GM19468 (cell line): ENCODE data around the gene CPN2.

Experiments
- ATAC-seq: cut with Tn5 transposase; IDR thresholded peaks from one replicate; pipeline ENCODE4 v1.9.1; 2021; ENCODE audit warnings: mild to moderate bottlenecking, moderate library complexity, moderate number of reproducible peaks; ENCODE audit not compliant: unreplicated experiment; ENCODE audit errors: extremely low read depth

The CPN2 gene

GRCh38 chr3:194316918-194317317, 34.2 kb downstream of the CPN2 start:
- ATAC-seq, result no peak

GRCh38 chr3:194315965-194316361, 35.2 kb downstream of the CPN2 start:
- no peak for ATAC-seq

GRCh38 chr3:194315088-194315964, 35.8 kb downstream of the CPN2 start:
- peak; percentile 90 for ATAC-seq

DNA sequence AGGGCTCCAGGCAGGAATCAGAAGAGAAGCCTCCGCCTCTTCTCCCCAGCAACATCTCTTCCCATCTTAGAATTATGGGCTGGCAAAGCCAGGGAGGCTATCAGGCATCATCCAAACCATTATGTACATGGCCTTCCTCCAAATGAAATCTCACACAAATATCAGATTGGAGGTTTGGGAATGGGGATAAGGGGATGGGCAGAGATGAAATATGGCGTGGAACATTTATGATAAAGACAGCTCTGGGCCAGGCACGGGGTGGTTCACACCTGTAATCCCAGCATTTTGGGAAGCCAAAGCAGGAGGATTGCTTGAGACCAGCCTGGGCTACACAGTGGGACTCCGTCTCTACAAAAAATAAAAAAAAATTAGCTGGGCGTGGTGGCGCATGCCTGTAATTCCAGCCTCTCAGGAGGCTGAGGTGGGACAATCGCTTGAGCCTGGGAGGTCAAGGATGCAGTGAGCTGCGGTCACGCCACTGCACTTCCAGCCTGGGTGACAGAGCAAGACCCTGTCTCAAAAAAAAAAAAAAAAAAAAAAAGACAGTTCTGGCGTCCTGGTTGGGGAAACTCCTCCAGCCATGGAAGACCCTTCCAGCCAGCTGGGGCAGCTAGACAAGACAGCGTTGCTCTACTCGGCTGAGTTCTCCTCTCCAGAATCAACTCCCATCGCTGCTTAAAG, 36.6 kb downstream of the CPN2 start:
- ATAC-seq, result no peak

DNA sequence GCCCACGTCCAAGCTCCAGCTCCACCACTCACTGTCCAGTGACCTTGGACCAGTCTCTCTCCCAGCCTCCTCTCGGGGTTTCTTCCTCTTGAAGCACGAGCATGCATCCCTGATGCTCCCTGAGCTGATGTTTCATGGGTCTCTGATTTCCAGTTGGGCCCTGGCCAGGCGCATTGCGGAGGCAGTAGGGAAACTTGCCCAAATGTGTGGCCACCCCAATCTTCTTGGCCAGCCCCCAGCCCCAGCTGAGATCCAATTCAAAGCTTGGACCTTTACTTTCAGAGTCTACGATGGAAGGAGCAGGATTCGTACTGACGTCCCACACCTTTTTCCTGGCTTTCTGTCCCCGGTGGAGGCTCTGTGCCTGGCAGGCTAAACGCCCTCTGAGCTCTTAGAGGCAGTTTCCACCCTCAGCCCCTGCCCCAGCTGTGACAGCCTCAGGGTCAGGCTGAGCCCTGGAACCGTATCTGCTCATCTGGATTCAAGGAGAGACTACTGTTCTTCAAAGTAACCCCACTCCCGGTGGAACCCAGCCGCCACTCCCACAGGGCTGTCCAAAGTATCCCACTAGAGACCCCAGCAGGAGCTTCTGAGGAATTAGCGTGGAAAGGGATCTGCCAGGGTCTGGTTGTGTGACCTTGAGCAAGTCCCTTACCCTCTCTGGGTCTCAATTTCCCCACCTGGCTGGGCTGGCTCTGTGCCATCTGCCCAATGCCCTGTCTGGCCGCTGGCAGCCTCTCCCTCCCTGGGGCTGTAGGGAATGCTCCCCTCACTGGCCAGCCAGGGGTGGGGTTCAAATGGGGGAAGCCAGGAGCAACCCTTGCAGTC, 37.4 kb downstream of the CPN2 start:
- no peak for ATAC-seq

GRCh38 chr3:194312743-194313281, 38.3 kb downstream of the CPN2 start:
- ATAC-seq, result no peak

DNA sequence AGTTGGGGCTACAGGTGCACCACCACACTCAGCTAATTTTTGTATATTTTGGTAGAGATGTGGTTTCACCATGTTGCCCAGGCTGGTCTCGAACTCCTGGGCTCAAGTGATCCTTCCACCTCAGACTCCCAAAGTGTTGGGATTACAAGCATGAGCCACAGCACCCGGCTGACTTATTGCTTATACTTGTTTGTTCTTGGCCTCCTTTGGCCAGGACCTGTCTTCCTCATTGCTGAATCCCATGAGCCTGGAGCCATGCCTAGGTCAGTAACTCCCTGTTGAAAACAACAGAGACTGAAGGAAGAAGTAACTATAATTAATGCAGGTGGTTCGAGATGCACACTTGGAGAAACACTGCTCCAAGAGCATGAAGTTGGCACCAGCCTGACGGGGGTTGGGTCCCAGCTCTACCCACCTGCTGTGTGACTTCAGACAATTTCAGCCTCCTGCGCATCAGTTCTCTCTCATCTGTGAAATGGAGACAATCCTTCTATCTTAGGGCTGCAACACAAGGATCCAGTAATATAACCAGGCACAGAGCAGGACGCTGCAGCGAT, 38.9 kb downstream of the CPN2 start:
- no peak for ATAC-seq

- no peak for ATAC-seq
These were observed 40.1 kb downstream of the CPN2 start for GRCh38 chr3:194311000-194311399.

DNA sequence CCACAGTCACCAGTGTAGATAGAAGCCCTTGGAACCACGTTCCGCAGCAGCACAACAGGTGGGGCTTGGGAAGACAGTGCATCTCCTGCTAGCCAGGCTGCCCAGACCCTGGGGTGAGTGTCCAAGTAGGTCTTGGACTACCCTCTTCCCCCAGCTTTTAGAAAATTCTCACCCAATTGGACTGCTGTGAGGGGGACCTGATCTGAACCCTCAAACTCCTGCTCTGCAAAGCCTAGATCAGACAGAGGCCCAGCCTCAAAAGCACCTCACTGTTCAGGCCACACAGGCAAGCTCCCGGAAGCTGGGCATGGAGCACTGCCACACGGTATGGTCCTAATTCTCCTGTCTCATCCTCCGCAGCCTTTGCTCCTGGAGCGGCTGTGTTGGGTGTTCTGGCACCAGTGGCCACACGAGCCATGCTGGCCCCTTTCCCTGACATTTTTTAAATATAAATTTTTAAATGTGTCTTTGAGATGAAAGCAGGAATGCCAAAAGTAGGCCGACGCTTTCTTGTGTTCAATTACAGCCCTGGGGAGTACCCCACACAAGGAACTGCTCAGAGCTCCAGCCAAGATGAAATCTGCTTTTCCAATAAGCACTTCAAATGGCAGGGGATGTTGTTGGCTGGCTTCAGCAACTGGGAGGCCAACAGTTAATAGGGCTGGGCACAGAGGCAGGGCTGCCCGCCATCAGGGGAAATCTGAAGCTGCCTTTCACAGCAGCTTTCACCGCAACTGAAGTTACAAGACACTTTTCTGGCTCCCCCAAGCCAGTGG, 40.9 kb downstream of the CPN2 start:
- ATAC-seq, result no peak

GRCh38 chr3:194308601-194309449, 42.3 kb downstream of the CPN2 start:
- ATAC-seq, result no peak

- no peak for ATAC-seq
These were observed 43.3 kb downstream of the CPN2 start for GRCh38 chr3:194307849-194308248.

- peak; percentile 58 for ATAC-seq
These were observed 44.1 kb downstream of the CPN2 start for GRCh38 chr3:194306771-194307640.

- peak; percentile 10 for ATAC-seq
These were observed 44.9 kb downstream of the CPN2 start for GRCh38 chr3:194306109-194306686.

DNA sequence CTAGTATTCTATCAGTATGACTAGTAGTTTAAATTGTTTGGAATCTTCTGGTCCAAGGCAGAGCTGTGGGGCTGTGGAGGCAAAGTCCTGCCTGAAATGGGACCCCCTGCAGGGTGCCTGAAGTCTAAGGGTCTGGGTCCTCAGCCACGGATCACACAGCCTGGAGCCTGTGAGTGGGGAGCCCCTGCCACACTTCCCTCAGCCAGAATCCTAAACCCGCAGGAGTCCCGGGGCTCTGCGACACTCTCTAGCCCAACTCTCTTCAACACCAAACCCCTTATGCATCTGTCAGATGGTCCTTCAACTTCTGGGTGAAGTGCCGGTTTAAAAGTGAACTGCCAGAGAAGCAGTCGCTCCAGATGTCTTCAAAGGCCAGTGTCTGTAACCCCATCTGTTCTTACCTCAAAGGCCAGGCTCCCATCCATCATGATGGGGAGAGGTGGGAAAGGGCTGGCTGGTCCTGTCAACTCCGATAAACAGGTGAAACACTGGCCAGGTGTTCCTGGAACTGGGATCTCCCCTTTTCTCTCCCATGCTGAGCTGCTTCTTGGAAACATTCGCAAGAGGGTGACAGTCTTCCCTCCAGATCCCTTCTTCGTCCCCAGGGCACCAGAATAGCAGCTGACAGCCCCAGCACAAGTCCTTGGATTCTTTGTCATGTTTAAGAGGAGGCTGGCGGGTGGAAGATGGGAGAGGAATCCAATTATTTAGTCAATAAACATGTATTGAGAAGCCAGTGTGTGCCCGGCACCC, 45.6 kb downstream of the CPN2 start:
- no peak for ATAC-seq

- no peak for ATAC-seq
These were observed 46.8 kb downstream of the CPN2 start for GRCh38 chr3:194304186-194304917.

DNA sequence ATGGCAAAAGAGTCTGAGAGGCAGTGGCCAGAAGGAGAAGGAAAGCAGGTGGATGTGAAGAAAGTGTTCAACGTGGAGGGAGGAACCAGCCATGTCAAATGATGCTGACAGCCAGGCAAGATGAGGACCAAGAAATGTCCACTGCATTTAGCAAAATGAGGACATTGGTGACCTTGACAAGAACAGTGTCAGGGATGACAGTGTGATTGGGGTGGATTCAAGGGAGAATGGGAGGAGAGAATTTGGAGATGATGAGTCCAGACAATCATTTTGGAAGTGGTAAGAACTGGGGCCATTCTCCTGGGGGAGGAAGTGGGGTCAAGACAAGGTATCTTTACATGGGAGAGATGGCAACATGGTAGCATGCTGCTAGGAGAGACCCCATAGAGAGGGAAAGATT, 47.4 kb downstream of the CPN2 start:
- no peak for ATAC-seq
